WTC11 (cell line): Measurements from ENCODE around the gene LRP11. TPM values are rescaled to one million over a fixed set of nuclear protein-coding genes. Genes with fewer than 3 reads are reported as not detected.

ENCODE experiments used
- ATAC-seq: fragments of 200-7000 bp; cut with Tn5 transposase; 2 replicates; pipeline ENCODE4 v1.10.0; 2021; ENCODE audit warnings: mild to moderate bottlenecking, moderate library complexity
- CTCF ChIA-PET: fragments of 300-600 bp; sonication (Branson Sonifier 250); formaldehyde crosslinking; loops from one replicate; lab custom pipeline; 2021; ENCODE audit warnings: antibody characterized with exemption; lab: Charles Lee
- POLR2A ChIA-PET: fragments of 350-600 bp; sonication (Branson Sonifier 250); formaldehyde crosslinking; loops from one replicate; lab custom pipeline; 2021; ENCODE audit warnings: antibody characterized with exemption; lab: Charles Lee
- DNase-seq: peaks from one replicate; pipeline ENCODE4 v3.0.0; 2021; ENCODE audit warnings: low spot score
- H3K27ac Mint-ChIP-seq: 2 replicates; pipeline ENCODE4 v1.8.0; 2021; ENCODE audit warnings: mixed read lengths
- H3K27me3 Mint-ChIP-seq: 2 replicates; pipeline ENCODE4 v1.8.0; 2021; ENCODE audit warnings: low read depth, mild to moderate bottlenecking, moderate library complexity, mixed read lengths
- H3K36me3 Mint-ChIP-seq: 2 replicates; pipeline ENCODE4 v1.8.0; 2021; ENCODE audit warnings: mixed read lengths
- H3K4me1 Mint-ChIP-seq: 2 replicates; pipeline ENCODE4 v1.8.0; 2022; ENCODE audit warnings: mixed read lengths
- H3K4me3 Mint-ChIP-seq: 2 replicates; pipeline ENCODE4 v1.8.0; 2021; ENCODE audit warnings: mild to moderate bottlenecking, moderate library complexity, mixed read lengths
- H3K9me3 Mint-ChIP-seq: 2 replicates; pipeline ENCODE4 v1.8.0; 2021; ENCODE audit warnings: mixed read lengths
- ATF1 ChIP-seq: sonication (generic); formaldehyde crosslinking; IDR thresholded peaks from 2 replicates; pipeline ENCODE4 v1.8.1; 2023; ENCODE audit warnings: mild to moderate bottlenecking, moderate library complexity, missing genetic modification reagents
- EMX1 ChIP-seq: fragments of 250-450 bp; sonication (Bioruptor Pico); IDR thresholded peaks from 2 replicates; pipeline ENCODE4 v1.8.0; 2021; ENCODE audit warnings: mild to moderate bottlenecking
- FOXJ3 ChIP-seq: sonication (generic); formaldehyde crosslinking; IDR thresholded peaks from 2 replicates; pipeline ENCODE4 v1.9.0; 2021; ENCODE audit warnings: missing genetic modification reagents, mild to moderate bottlenecking, borderline replicate concordance
- IRF2 ChIP-seq: sonication (generic); formaldehyde crosslinking; IDR thresholded peaks from 2 replicates; pipeline ENCODE4 v1.8.0; 2022; ENCODE audit warnings: low read depth, missing genetic modification reagents, borderline replicate concordance
- MXD4 ChIP-seq: fragments of 250-450 bp; sonication (Bioruptor Pico); IDR thresholded peaks from 2 replicates; pipeline ENCODE4 v1.8.0; 2021; ENCODE audit warnings: mild to moderate bottlenecking, moderate library complexity, borderline replicate concordance
- NFE2L1 ChIP-seq: sonication (generic); formaldehyde crosslinking; IDR thresholded peaks from 2 replicates; pipeline ENCODE4 v1.8.1; 2023; ENCODE audit warnings: missing genetic modification reagents
- NFYB ChIP-seq: sonication (generic); formaldehyde crosslinking; conservative IDR thresholded peaks from 2 replicates; pipeline ENCODE4 v1.8.0; 2022; ENCODE audit warnings: low read depth, missing genetic modification reagents
- NR1H2 ChIP-seq: sonication (generic); formaldehyde crosslinking; IDR thresholded peaks from 2 replicates; pipeline ENCODE4 v1.9.0; 2021; ENCODE audit warnings: mild to moderate bottlenecking, moderate library complexity, missing genetic modification reagents
- OVOL2 ChIP-seq: fragments of 250-450 bp; sonication (Bioruptor Pico); IDR thresholded peaks from 2 replicates; pipeline ENCODE4 v1.9.0; 2021; ENCODE audit warnings: mild to moderate bottlenecking, borderline replicate concordance
- SP1 ChIP-seq: sonication (generic); formaldehyde crosslinking; conservative IDR thresholded peaks from 2 replicates; pipeline ENCODE4 v1.8.1; 2022; ENCODE audit warnings: missing genetic modification reagents
- TEAD1 ChIP-seq: sonication (generic); formaldehyde crosslinking; IDR thresholded peaks from 2 replicates; pipeline ENCODE4 v1.8.0; 2022; ENCODE audit warnings: mild to moderate bottlenecking, missing genetic modification reagents
- TP53 ChIP-seq: sonication (generic); formaldehyde crosslinking; IDR thresholded peaks from 2 replicates; pipeline ENCODE4 v1.8.1; 2023; ENCODE audit warnings: mild to moderate bottlenecking, missing genetic modification reagents
- ZNF232 ChIP-seq: sonication (generic); formaldehyde crosslinking; IDR thresholded peaks from 2 replicates; pipeline ENCODE4 v1.8.0; 2022; ENCODE audit warnings: mild to moderate bottlenecking, missing genetic modification reagents
- ZNF423 ChIP-seq: fragments of 250-450 bp; sonication (Bioruptor Pico); IDR thresholded peaks from 2 replicates; pipeline ENCODE4 v2.1.2; 2022; ENCODE audit warnings: mild to moderate bottlenecking, moderate library complexity
- total RNA-seq: library from RNA; stranded (reverse); gene quantifications from 3 replicates; pipeline ENCODE4 v1.2.3, GENCODE V29; 2021
- TF ChIP-seq, protein P1 (sequence below): sonication (generic); formaldehyde crosslinking; IDR thresholded peaks from 2 replicates; pipeline ENCODE4 v1.8.1; 2023; ENCODE audit warnings: mild to moderate bottlenecking, missing genetic modification reagents
- TF ChIP-seq, protein P2 (sequence below): sonication (generic); formaldehyde crosslinking; IDR thresholded peaks from 2 replicates; pipeline ENCODE4 v1.8.0; 2022; ENCODE audit warnings: mild to moderate bottlenecking, missing genetic modification reagents
- TF ChIP-seq, protein P3 (sequence below): sonication (generic); formaldehyde crosslinking; IDR thresholded peaks from 2 replicates; pipeline ENCODE4 v1.8.1; 2022; ENCODE audit warnings: low read depth, mild to moderate bottlenecking, moderate library complexity, missing genetic modification reagents, borderline replicate concordance
- TF ChIP-seq, protein P4 (sequence below): sonication (generic); formaldehyde crosslinking; IDR thresholded peaks from 2 replicates; pipeline ENCODE4 v1.8.0; 2022; ENCODE audit warnings: mild to moderate bottlenecking, missing genetic modification reagents
- TF ChIP-seq, protein P5 (sequence below): sonication (generic); formaldehyde crosslinking; IDR thresholded peaks from 2 replicates; pipeline ENCODE4 v1.8.0; 2022; ENCODE audit warnings: mild to moderate bottlenecking, missing genetic modification reagents
- TF ChIP-seq, protein P6 (sequence below): sonication (generic); formaldehyde crosslinking; IDR thresholded peaks from 2 replicates; pipeline ENCODE4 v1.8.0; 2023; ENCODE audit warnings: missing genetic modification reagents, mild to moderate bottlenecking, borderline replicate concordance
- TF ChIP-seq, protein P7 (sequence below): sonication (generic); formaldehyde crosslinking; IDR thresholded peaks from 2 replicates; pipeline ENCODE4 v1.8.1; 2022; ENCODE audit warnings: mild to moderate bottlenecking, missing genetic modification reagents, moderate library complexity, borderline replicate concordance

The LRP11 gene
- total RNA-seq, 1 experiment from 2014 or later: 19.8 TPM

DNA sequence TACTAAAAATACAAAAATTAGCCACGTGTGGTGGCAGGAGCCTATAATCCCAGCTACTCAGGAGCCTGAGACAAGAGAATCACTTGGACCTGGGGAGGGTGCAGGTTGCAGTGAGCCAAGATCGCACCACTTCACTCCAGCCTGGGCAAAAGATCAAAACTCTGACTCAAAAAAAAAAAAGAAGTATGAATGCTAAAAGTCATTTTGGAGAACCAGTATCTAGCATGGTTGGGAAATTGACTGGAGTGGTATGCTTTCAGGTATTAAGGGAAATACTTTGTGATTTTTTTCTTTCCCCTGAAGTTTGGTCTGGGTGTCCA lies 84.6 kb downstream of the LRP11 start:
- no peak for DNase-seq
- TF ChIP-seq OVOL2 (CRISPR knock-in tag) (no peak), ZNF423 (no peak), NFE2L1 (CRISPR knock-in tag) (no peak), FOXJ3 (CRISPR knock-in tag) (no peak)
- TF ChIP-seq, protein P1, sequence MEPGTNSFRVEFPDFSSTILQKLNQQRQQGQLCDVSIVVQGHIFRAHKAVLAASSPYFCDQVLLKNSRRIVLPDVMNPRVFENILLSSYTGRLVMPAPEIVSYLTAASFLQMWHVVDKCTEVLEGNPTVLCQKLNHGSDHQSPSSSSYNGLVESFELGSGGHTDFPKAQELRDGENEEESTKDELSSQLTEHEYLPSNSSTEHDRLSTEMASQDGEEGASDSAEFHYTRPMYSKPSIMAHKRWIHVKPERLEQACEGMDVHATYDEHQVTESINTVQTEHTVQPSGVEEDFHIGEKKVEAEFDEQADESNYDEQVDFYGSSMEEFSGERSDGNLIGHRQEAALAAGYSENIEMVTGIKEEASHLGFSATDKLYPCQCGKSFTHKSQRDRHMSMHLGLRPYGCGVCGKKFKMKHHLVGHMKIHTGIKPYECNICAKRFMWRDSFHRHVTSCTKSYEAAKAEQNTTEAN (CRISPR knock-in tag): no peak
- TF ChIP-seq, protein P2, sequence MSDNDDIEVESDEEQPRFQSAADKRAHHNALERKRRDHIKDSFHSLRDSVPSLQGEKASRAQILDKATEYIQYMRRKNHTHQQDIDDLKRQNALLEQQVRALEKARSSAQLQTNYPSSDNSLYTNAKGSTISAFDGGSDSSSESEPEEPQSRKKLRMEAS: no peak
- TF ChIP-seq, all 79 proteins: peak for 0
- peaks cover 28% of the 10 kb centered on the region for H3K36me3 Mint-ChIP-seq
- H3K4me3 Mint-ChIP-seq: no peak overlapping the region
- H3K27me3 Mint-ChIP-seq: no peaks in the 10 kb centered on the region
- no peak for ATAC-seq
- ChIA-PET POLR2A (no interaction called here), CTCF (no interaction called here)
- H3K4me1 Mint-ChIP-seq: no peaks in the 10 kb centered on the region
- H3K9me3 Mint-ChIP-seq: no peaks in the 10 kb centered on the region
- no peak overlapping the region for H3K27ac Mint-ChIP-seq

DNA sequence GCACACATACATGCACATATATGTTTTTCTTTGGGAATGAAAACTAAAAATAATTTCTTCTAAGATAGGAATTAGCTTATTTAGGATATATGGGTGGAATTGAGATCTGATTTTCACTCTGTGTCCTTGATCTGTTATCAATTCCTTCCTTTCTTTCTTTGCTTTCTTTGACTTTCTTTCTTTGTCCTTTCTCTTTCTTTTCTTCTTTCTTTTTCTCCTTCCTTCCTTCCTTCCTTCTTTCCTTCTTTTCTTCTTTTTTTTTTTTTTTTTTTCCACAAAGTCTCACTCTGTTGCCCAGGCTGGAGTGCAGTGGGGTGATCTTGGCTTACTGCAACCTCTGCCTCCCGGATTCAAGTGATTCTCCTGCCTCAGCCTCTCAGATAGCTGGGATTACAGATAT lies 86.5 kb downstream of the LRP11 start:
- ChIA-PET POLR2A (no interaction called here), CTCF (no interaction called here)
- peaks cover 21% of the 10 kb centered on the region for H3K36me3 Mint-ChIP-seq

DNA sequence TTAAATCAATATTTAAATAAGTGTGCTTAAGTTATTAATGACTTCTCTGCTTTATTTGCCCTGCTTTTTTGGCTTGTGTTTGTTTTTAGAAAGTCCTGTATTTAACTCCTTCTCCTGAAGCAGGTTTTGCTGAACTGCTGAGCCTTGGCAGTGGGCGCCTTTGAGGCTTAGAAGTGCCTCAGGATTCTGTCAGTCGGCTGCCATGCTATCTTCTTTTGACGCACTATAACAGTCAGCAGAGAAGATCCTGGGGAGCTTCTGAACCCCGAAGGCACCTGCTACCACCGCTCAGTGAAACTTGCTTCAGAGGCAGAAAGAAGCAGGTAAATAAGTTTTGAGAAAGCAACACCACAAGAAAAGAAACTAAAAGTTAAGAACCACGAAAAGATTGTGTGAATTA lies 92.2 kb downstream of the LRP11 start:
- DNase-seq (no peak), ATAC-seq (no peak)
- H3K9me3 Mint-ChIP-seq: no peaks in the 10 kb centered on the region
- no peak overlapping the region for H3K4me3 Mint-ChIP-seq
- POLR2A ChIA-PET: no interaction called here
- peaks cover 36% of the 10 kb centered on the region for H3K36me3 Mint-ChIP-seq
- H3K4me1 Mint-ChIP-seq: no peaks in the 10 kb centered on the region
- CTCF ChIA-PET: no interaction called here
- H3K27me3 Mint-ChIP-seq: no peaks in the 10 kb centered on the region
- no peak overlapping the region for H3K27ac Mint-ChIP-seq
- TF ChIP-seq, protein P3, sequence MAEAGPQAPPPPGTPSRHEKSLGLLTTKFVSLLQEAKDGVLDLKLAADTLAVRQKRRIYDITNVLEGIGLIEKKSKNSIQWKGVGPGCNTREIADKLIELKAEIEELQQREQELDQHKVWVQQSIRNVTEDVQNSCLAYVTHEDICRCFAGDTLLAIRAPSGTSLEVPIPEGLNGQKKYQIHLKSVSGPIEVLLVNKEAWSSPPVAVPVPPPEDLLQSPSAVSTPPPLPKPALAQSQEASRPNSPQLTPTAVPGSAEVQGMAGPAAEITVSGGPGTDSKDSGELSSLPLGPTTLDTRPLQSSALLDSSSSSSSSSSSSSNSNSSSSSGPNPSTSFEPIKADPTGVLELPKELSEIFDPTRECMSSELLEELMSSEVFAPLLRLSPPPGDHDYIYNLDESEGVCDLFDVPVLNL (CRISPR knock-in tag): no peak
- no peak for TF ChIP-seq ATF1
- TF ChIP-seq NFE2L1 (CRISPR knock-in tag): no peak
- TF ChIP-seq, protein P4, sequence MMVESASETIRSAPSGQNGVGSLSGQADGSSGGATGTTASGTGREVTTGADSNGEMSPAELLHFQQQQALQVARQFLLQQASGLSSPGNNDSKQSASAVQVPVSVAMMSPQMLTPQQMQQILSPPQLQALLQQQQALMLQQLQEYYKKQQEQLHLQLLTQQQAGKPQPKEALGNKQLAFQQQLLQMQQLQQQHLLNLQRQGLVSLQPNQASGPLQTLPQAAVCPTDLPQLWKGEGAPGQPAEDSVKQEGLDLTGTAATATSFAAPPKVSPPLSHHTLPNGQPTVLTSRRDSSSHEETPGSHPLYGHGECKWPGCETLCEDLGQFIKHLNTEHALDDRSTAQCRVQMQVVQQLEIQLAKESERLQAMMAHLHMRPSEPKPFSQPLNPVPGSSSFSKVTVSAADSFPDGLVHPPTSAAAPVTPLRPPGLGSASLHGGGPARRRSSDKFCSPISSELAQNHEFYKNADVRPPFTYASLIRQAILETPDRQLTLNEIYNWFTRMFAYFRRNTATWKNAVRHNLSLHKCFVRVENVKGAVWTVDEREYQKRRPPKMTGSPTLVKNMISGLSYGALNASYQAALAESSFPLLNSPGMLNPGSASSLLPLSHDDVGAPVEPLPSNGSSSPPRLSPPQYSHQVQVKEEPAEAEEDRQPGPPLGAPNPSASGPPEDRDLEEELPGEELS: no peak
- no peak for TF ChIP-seq MXD4
- TF ChIP-seq TP53 (CRISPR knock-in tag): no peak
- TF ChIP-seq, protein P5, sequence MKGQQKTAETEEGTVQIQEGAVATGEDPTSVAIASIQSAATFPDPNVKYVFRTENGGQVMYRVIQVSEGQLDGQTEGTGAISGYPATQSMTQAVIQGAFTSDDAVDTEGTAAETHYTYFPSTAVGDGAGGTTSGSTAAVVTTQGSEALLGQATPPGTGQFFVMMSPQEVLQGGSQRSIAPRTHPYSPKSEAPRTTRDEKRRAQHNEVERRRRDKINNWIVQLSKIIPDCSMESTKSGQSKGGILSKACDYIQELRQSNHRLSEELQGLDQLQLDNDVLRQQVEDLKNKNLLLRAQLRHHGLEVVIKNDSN (CRISPR knock-in tag): no peak
- no peak for TF ChIP-seq IRF2 (CRISPR knock-in tag)

More for the DNA sequence above, 86.5 kb downstream of the LRP11 start:
- Mint-ChIP-seq H3K4me1 (no peaks in the 10 kb centered on the region), H3K27ac (no peak overlapping the region), H3K27me3 (no peaks in the 10 kb centered on the region), H3K9me3 (no peaks in the 10 kb centered on the region), H3K4me3 (no peak overlapping the region)
- DNase-seq (no peak), ATAC-seq (no peak)
- TF ChIP-seq, protein P3 (CRISPR knock-in tag): no peak
- no peak for TF ChIP-seq NFYB (CRISPR knock-in tag)
- TF ChIP-seq NR1H2 (CRISPR knock-in tag): no peak
- TF ChIP-seq TEAD1 (CRISPR knock-in tag): no peak
- no peak for TF ChIP-seq ZNF232 (CRISPR knock-in tag)
- TF ChIP-seq, protein P6, sequence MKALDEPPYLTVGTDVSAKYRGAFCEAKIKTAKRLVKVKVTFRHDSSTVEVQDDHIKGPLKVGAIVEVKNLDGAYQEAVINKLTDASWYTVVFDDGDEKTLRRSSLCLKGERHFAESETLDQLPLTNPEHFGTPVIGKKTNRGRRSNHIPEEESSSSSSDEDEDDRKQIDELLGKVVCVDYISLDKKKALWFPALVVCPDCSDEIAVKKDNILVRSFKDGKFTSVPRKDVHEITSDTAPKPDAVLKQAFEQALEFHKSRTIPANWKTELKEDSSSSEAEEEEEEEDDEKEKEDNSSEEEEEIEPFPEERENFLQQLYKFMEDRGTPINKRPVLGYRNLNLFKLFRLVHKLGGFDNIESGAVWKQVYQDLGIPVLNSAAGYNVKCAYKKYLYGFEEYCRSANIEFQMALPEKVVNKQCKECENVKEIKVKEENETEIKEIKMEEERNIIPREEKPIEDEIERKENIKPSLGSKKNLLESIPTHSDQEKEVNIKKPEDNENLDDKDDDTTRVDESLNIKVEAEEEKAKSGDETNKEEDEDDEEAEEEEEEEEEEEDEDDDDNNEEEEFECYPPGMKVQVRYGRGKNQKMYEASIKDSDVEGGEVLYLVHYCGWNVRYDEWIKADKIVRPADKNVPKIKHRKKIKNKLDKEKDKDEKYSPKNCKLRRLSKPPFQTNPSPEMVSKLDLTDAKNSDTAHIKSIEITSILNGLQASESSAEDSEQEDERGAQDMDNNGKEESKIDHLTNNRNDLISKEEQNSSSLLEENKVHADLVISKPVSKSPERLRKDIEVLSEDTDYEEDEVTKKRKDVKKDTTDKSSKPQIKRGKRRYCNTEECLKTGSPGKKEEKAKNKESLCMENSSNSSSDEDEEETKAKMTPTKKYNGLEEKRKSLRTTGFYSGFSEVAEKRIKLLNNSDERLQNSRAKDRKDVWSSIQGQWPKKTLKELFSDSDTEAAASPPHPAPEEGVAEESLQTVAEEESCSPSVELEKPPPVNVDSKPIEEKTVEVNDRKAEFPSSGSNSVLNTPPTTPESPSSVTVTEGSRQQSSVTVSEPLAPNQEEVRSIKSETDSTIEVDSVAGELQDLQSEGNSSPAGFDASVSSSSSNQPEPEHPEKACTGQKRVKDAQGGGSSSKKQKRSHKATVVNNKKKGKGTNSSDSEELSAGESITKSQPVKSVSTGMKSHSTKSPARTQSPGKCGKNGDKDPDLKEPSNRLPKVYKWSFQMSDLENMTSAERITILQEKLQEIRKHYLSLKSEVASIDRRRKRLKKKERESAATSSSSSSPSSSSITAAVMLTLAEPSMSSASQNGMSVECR (CRISPR knock-in tag): no peak
- no peak for TF ChIP-seq EMX1 (CRISPR knock-in tag)
- no peak for TF ChIP-seq SP1 (CRISPR knock-in tag)
- TF ChIP-seq, protein P7, sequence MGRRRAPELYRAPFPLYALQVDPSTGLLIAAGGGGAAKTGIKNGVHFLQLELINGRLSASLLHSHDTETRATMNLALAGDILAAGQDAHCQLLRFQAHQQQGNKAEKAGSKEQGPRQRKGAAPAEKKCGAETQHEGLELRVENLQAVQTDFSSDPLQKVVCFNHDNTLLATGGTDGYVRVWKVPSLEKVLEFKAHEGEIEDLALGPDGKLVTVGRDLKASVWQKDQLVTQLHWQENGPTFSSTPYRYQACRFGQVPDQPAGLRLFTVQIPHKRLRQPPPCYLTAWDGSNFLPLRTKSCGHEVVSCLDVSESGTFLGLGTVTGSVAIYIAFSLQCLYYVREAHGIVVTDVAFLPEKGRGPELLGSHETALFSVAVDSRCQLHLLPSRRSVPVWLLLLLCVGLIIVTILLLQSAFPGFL (CRISPR knock-in tag): no peak
